HG02623 (cell line): Measurements from ENCODE around the gene TTLL12.
"Not testable (repeated sequence)": the region's sequence is repeated elsewhere in the genome, so short reads cannot be mapped to it uniquely, and the experiment has no call there.

ENCODE experiments used
- ATAC-seq: cut with Tn5 transposase; IDR thresholded peaks from one replicate; pipeline ENCODE4 v1.9.1; 2021; ENCODE audit warnings: moderate library complexity; ENCODE audit not compliant: unreplicated experiment

TTLL12 gene

DNA sequence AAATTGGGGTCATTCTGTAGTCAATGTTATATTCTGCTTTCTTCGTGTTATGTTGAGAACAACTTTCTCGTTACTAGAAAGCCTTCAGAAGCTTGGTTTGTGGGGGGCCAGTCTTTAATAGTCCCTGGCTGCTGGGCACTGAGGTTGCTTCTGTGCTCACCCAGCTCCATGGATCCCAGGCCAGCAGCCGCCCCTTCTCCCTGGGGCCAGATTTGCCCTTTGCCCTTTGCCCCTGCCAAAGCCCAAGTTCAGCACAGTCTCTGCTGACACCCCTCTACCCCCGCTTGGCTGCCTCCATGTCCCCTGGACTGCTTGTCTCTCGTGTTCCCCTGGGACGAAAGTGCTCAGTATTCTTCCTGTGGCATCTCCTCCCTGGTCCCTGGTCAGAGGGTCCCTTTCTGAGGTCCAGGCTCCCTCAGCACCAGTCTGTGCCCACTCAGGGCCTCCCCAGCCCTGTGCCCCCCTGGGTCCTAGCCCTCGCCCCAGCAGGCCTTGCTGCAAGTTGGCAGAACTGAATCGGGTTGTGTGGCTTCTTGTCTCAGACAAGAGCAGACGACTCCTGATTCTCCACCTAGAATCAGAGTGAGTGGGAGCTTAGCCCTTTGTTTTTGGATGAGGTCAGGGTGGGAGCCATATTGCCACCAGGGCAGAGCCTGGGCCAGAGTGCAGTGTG lies 28.9 kb downstream of the TTLL12 start:
- no peak for ATAC-seq

DNA sequence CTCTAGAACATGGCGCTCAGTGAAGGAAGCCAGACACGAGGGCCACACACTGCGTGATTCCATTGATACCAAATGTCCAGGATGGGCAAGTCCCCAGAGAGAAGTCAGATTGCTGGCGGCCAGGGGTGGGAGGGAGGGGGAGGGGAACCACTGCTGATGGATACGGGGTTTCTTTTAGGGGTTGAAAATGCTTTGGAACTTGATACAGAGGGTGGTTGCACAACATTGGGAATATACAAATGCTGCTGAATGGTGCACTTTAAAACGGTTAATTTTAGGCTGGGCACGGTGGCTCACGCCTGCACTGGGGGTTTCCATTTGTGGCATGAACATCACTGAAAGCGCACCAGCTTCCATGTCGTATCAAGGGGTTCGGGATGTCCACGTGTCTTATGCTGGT lies 30.5 kb downstream of the TTLL12 start:
- ATAC-seq = no peak

- no peak for ATAC-seq
Observed at GRCh38 chr22:43155789-43156188, 31.1 kb downstream of the TTLL12 start.

DNA sequence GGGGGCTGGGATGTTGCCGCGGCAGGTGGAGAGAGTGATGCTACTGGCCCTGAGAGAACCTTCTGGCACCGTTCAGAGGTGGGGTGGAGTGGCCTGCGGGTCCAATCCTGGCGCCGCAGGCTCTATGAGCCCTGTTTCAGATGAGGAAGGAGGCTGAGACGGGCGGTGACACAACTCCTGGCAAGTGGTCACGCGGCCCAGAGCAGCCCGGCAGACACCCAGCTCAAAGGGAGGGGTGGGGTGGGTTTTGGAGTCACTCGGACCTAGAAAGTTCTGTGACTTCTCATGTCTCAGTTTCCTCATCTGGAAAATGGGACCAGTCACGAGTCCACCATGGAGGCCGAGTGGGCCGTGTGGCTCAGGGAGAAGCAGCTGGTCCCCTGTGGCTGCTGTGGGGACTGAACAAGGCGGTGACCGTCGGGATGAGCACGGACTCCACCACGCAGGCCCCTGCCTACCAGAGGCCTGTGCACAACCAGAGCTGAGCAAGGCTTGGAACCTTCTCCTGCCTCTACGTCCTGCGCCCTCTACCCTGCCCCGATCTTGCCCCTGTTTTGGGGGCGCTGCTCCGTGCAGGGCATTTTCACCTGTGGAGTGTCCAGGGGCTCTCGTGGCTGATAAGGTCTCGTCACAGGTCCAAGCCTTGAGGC lies 31.9 kb downstream of the TTLL12 start:
- ATAC-seq = no peak

DNA sequence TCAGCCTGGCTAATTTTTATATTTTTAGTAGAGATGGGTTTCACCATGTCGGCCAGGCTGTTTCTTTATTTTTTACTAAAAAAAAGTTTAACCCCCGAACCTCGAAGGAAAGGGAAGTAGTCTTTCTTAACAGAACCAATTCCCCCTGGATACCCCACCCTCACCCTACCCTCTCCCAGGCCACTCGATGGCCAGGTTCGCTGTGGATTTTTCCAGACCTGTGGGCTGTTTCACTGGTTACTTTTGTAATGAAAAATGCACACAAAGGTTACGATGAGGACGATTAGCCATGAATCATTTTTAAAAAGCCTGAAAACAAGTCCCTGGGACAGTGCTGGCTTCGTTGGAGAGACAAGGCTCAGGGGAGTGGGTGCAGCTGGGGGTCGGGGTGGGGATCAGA lies 33.0 kb downstream of the TTLL12 start:
- ATAC-seq = no peak

DNA sequence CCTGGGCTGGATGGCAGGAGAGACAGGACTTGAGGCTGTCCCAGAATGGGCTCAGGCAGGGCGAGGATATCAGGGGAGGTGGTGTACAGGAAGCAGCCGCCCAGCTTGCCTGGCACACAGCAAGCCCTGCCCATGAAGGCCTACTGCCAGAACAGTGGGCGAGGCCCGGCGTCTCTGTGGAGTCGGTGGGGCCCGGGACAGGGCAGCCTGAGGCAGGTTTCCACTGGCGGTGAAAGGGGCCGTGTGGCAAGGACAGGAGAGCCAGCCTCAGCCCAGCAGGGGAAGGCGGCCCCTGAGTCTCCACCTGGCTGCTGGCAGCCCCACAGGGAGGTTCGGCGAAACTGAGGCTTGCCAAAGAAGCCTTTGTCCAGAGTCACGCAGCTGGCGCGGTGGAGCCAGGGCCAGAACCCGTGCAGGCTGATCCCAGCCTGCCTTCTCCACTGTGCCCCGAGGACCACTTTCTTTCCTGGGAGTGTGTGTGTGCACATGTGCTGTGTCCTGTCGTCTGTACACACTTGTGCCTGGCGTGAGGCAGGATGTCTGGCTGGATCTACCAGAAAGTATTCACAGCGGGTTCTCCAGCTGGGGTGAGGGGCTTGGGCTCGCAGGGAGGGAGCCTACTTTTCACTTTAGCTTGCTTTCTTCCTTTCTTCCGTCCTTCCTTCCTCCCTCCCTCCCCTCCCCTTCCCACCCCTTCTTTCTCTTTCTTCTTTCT lies 34.4 kb downstream of the TTLL12 start:
- no peak for ATAC-seq

- ATAC-seq = no peak
Observed at GRCh38 chr22:43152003-43152356, 35.0 kb downstream of the TTLL12 start.

GRCh38 chr22:43151251-43152002 lies 35.5 kb downstream of the TTLL12 start, which contains the start of gene TSPO:
Gene TSPO (plus strand): TSS chr22:43151559. CDS start chr22:43159239, 7,680 bp downstream.
- ATAC-seq = no peak

DNA sequence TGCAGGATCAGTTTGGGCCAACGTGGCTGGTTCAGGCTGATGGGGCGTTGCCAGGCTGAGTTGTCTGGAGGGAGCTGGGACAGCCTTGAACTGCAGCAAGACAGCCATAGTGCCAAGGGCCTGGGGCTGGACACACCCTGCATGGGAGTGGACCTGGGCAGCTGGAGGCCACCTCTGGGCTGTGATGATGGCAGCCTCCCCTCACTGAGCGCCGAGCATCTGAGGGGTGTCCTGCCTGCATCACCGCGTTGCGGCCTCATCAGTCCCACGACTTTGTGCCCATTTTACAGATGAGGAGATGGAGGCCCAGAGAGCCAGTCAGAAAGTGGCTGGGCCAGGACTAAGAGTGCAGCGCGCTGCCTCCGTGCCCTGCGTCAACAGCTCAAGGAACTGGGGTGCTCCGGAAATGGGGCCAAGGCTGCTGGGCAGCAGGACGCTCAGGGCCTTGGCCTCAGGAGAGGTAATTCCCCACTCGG lies 36.2 kb downstream of the TTLL12 start:
- no peak for ATAC-seq

DNA sequence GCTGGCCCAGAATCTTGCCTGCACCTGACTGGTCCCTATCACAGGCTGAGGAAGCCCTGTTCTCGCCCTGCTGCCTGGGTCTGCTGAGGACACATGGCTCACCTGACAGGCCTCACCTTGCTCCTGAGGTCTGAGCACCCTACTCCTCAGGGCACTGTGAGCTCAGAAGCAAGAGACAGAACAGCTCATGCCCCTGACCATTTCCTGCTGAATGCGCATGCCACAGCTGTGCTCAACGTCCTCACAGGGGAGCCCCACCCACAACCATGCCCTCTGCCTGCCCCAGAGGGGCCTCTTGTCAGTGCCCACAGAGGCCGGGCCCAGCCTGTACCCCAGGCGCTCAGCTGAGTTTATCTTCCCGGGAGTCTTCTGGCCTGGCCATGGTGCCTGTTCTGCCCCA lies 38.4 kb downstream of the TTLL12 start:
- no peak for ATAC-seq

- no peak for ATAC-seq
Observed at GRCh38 chr22:43147821-43148220, 39.1 kb downstream of the TTLL12 start.

DNA sequence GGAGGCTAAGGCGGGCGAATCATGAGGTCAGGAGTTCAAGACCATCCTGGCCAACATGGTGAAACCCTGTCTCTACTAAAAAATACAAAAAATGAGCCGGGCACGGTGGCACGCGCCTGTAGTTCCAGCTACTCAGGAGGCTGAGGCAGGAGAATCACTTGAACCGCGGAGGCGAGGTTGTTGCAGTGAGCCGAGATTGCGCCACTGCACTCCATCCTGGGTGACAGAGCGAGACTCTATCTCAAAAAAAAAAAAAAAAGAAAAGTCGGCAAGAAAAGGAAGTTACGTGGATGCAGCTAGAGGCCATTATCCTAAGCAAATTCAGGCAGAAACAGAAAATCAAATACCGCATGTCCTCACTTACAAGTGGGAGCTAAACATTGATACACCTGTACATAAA lies 40.6 kb downstream of the TTLL12 start:
- not testable (repeated sequence) for ATAC-seq

GRCh38 chr22:43145371-43145770 lies 41.6 kb downstream of the TTLL12 start:
- ATAC-seq = not testable (repeated sequence)

- ATAC-seq = no peak
Observed at GRCh38 chr22:43144949-43145348, 42.0 kb downstream of the TTLL12 start.

- ATAC-seq = peak; percentile 84
Observed at GRCh38 chr22:43142880-43143562, 43.9 kb downstream of the TTLL12 start, which contains the start of gene MCAT. Gene MCAT (minus strand): TSS chr22:43143398. CDS start chr22:43143348, 50 bp downstream.

DNA sequence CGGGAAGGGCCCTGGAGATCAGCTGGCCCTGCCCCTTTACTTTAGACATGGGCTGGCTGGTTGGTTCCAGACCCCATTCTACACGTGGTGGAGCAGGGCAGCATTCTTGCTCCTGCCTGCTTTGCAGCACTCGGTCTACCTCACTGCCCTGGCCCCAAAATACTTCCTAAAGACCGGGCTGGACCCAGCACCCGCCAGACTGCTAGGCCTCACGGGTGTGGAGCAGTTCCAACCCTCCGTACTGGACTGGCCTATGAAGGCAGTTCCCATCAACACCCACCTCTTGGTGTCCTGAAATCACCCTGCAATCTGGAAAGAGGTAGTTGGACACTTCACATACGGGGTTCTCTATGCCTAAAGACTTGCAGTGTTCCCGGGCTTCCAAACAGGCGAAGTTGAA lies 50.1 kb downstream of the TTLL12 start:
- no peak for ATAC-seq

GRCh38 chr22:43136255-43136654 lies 50.7 kb downstream of the TTLL12 start:
- no peak for ATAC-seq

DNA sequence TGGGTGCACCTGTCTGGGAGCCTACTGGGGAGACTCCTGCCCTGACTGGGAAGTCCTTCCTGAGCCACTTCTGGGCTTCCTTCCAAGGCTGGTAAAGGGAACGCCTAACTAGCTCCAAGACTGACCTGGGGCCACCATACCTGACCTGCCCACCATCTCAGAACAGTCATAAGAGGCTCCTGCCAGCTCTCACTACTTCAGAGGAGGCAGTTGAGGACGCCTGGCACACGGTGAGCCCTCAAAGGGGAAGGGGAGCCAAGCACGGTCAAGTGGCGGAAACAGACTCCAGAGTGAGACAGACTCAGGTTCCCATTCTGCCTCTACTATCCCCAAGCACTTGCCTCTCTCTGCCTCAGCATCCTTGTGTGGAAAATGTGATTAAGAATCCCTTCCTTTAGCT lies 51.4 kb downstream of the TTLL12 start:
- no peak for ATAC-seq

GRCh38 chr22:43134553-43134952 lies 52.4 kb downstream of the TTLL12 start:
- no peak for ATAC-seq

DNA sequence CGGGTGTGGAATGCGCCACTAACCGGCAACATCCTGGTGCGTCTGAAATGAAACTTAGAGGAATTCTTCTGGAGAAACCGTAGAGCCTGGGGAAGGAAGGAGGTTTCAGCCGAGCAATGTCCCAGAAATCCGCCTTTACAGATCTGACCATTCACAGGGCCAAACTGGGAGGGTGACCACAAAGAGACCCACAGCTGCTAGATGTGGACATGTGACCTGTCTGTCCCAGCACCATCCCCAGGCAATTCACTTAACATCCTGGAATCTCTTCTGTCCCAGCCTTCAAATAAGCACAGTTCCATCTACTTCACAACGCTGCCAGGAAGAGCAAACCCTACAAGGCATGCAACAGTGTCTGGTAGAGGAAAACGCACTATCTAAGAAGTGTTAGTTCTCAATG lies 53.5 kb downstream of the TTLL12 start:
- ATAC-seq = no peak
